HEK293 (cell line): ENCODE data around the gene COL5A2.

Experiments
- CTCF ChIP-seq: fragments of 450-650 bp; formaldehyde crosslinking; IDR thresholded peaks from 2 replicates; pipeline ENCODE4 v1.5.1; 2016; ENCODE audit warnings: missing biosample characterization, missing genetic modification characterization
- ZBTB49 ChIP-seq: fragments of 450-650 bp; formaldehyde crosslinking; IDR thresholded peaks from 2 replicates; pipeline ENCODE4 v1.5.1; 2016; ENCODE audit warnings: missing biosample characterization, missing genetic modification characterization, low read depth
- ZNF174 ChIP-seq: fragments of 450-650 bp; formaldehyde crosslinking; IDR thresholded peaks from 2 replicates; pipeline ENCODE4 v1.5.0; 2017; ENCODE audit warnings: missing biosample characterization, mild to moderate bottlenecking, missing genetic modification characterization
- ZNF23 ChIP-seq: fragments of 450-650 bp; formaldehyde crosslinking; IDR thresholded peaks from 2 replicates; pipeline ENCODE4 v1.5.1; 2016; ENCODE audit warnings: missing biosample characterization, missing genetic modification characterization, borderline replicate concordance
- ZNF274 ChIP-seq, 2 experiments: fragments of 200-500 bp in 1 of 2; fragments of 450-650 bp in 1 of 2; sonication (Bioruptor generic) in 1 of 2; formaldehyde crosslinking in 1 of 2; IDR thresholded peaks; 2 replicates each; pipeline versions ENCODE4 v1.5.1 to v1.6.1; 2014 to 2016; ENCODE audit warnings: borderline replicate concordance in 1 of 2, inconsistent platforms in 1 of 2, low read length in 1 of 2, missing biosample characterization in 1 of 2, missing genetic modification characterization in 1 of 2
- ZNF558 ChIP-seq: fragments of 450-650 bp; formaldehyde crosslinking; IDR thresholded peaks from 2 replicates; pipeline ENCODE4 v1.5.1; 2016; ENCODE audit warnings: missing biosample characterization, missing genetic modification characterization

- TF ChIP-seq ZBTB49 (tag by site-specific recombination) (no peak), CTCF (no peak), ZNF23 (tag by site-specific recombination) (no peak), ZNF558 (tag by site-specific recombination) (no peak), ZNF174 (tag by site-specific recombination) (no peak), ZNF274 (IDR thresholded peaks at IDR 0.05; ENCODE audit: low read length) (no peak), ZNF274 (tag by site-specific recombination; IDR thresholded peaks at IDR 0.05; ENCODE audit: borderline replicate concordance) (no peak)
These were observed 132.2 kb downstream of the COL5A2 start for GRCh38 chr2:189047171-189047888.
